HG03354 (cell line): ENCODE measurements around the gene IFT57.
"Not testable (repeated sequence)": the region's sequence is repeated elsewhere in the genome, so short reads cannot be mapped to it uniquely, and the experiment has no call there.

ENCODE experiments used
- ATAC-seq: cut with Tn5 transposase; IDR thresholded peaks from one replicate; pipeline ENCODE4 v1.9.1; 2021; ENCODE audit warnings: mild to moderate bottlenecking; ENCODE audit not compliant: unreplicated experiment, poor library complexity, severe bottlenecking

Gene IFT57, protein sequence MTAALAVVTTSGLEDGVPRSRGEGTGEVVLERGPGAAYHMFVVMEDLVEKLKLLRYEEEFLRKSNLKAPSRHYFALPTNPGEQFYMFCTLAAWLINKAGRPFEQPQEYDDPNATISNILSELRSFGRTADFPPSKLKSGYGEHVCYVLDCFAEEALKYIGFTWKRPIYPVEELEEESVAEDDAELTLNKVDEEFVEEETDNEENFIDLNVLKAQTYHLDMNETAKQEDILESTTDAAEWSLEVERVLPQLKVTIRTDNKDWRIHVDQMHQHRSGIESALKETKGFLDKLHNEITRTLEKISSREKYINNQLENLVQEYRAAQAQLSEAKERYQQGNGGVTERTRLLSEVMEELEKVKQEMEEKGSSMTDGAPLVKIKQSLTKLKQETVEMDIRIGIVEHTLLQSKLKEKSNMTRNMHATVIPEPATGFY

DNA sequence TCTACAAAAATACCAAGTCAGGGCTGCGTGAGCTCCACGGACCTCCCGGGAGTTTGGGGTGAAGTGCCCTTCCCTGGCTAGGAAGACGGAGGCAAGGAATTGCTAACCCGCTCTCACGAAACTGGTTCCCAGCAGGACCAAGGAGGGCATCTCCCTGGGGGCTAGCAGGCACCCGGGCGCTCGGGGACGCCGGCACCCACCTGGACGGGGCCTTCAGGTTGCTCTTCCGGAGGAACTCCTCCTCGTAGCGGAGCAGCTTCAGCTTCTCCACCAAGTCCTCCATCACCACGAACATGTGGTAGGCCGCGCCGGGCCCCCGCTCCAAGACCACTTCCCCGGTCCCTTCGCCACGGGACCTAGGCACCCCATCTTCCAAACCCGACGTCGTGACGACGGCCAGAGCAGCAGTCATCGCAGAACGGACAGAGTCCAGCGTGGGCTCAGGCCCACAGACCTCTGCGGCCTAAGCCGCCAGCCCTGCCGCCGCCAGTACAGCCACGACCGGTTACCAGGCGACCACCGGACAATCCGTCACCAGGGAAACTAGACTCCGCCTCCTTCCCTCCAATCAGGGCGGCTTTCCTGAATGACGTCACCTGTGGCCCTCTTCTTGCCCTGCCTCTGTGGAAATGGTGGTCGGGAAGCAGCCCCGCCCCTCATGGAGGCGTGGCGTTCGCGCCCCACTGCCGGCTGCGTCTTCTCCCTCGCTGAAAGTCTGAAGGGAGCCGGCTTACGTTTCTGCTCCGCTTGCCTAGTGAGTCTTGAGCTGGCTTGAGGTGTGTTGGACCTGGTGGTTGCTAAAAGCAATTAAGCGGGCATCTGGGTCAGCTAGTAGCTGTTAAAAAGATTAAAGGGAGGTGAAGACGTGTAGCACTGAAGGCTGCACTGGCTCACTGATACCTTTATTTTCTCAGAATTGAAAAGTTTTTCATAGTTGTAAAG lies at the start of gene IFT57:
Gene IFT57, minus strand, starts transcription at position 514 of the 942 bp plus-strand sequence. Its CDS starts 102 bp downstream, at position 412.
- peak; percentile 91 for ATAC-seq

DNA sequence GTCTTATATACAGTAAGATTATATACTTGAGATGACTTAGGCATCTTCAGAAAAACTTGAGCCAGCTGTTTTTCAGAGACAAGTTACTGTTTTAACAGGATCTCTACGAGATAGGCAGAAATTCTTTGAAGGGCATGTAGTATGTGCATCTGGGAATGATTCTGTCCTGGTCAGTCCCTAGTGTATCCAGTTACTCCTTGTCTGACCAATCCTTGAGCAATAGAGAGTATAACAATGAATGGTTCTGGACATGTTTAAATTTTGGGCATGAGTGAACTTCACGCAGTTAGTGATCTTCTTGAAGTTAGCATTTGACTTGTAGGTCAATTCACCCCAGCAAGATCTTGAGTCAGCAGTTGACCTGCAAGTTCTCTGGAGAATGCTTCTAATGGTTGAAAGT lies 49.4 kb upstream of the IFT57 start:
- ATAC-seq = no peak

DNA sequence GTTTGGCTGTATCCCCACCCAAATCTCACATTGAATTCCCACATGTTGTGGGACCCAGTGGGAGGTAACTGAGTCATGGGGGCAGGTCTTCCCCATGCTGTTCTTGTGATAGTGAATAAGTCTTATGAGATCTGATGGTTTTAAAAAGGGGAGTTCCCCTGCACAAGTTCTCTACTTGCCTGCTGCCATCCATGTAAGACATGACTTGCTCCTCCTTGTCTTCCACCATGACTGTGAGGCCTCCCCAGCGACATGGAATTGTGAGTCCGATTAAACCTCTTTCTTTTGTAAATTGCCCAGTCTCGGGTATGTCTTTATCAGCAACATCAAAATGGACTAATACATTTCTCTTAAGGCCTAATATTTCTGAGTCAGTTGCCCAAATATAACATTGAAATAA lies 46.0 kb upstream of the IFT57 start:
- ATAC-seq = not testable (repeated sequence)

- ATAC-seq = peak; percentile 76
Measured at GRCh38 chr3:108264534-108265298, 42.5 kb upstream of the IFT57 start.

DNA sequence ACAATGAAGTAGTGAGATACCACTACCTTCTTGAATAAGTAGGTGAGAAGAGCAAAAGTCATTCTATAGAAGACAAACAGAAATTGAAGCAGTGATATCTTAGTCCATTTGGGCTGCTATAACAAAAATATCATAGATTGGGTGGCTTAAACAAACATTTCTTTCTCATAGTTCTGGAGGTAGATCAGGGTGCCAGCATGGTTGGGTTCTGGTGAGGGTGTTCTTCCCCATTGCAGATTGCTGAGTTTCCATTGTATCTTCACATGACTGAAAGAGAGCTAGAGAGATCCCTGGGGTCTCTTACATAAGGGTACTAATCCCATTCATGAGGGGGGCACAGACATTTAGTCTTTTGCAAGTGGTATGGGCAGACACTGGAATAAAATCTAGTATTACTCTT lies 32.9 kb upstream of the IFT57 start:
- ATAC-seq = no peak

DNA sequence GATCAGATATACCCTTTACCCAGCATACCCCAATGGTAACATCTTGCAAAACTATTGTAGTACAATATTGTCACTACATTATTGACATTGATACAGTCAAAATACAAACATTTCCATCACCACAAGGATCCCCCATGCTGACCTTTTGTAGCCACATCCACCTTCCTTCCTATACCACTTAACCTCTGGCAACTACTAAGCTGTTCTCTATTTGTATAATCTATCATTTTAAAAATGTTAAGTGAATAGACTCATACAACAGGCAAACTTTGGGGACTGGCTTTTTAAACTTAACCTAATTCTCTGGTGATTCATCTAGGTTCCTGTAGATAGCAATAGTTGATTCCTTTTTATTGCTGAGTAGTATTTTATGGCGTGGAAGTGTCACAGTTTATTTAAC lies 29.6 kb upstream of the IFT57 start:
- ATAC-seq = no peak

DNA sequence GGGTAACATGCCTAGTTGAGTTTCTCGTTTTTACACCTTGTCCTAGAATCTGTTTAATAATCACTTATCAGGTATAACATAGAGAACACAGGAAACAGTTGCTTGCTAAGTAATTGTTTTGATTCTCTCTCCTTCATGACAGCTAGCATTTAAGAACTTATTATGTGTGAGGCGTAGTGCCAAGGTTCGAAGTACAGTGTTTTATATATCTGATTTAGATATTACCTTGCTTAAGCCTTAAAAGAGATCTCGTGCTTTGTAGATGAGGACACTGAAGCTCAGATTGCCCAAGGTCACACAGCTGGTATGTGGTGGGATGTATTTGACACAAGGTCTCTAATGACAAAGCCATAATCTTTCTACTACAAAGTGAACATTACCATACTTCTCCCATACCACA lies 29.0 kb upstream of the IFT57 start:
- ATAC-seq = no peak

DNA sequence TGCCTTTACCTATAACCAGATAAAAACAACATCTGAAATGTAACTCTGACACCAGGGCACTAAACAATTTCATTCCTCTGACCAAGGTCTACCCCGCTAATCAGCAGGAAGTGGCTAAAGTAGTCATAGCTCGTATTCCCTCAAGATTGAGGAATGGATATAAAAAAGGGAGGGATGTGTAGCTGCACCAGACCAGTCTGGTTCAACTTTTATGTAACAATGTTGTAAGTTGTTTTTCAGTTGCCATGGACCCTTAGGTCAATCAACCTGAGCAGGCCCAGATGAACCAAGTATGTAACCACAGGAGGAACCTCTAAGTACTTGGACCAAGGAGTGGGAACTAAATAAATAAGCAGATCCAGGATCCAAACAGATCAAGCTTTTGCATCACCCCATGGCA lies 28.4 kb upstream of the IFT57 start:
- ATAC-seq = no peak

DNA sequence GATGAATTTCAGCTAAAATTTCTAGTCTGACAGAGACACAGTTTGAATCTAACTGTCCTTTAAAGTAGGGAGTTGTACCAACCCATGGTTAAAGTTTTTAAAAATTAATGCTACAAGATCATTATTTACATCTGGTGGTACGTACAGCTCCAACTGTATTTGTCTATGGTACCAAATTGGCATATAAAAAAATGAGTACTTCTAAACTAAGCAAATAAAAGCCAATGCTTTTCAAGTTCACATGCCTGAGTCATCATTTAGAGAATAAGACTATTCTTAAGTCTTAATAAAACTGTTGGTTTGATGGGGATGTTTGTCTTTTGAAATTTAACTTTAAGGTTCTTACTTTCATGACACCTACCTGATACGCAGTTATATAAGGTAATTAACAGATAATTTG lies 21.0 kb upstream of the IFT57 start:
- ATAC-seq = no peak

DNA sequence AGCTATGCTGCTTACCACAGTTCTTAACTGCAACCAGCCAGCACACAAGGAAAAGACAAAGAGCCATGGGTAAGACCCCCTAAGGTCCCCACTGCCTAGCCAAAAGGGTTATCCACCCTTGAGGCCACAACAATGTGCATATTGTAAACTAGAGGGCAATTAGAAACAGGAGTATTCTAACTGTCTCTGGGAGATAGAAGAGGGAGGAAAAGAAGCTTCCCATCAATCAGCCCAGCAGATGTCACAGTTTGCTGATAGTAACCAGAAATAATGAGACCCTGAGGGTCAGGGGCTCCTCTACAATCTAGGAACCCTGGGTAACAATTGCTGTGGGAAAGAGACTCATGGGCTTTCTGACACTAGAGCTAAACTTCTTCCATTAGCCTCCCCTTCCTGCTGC lies 20.6 kb upstream of the IFT57 start:
- no peak for ATAC-seq

GRCh38 chr3:108241721-108242120 lies 19.5 kb upstream of the IFT57 start:
- no peak for ATAC-seq

GRCh38 chr3:108241146-108241545 lies 18.9 kb upstream of the IFT57 start:
- no peak for ATAC-seq

DNA sequence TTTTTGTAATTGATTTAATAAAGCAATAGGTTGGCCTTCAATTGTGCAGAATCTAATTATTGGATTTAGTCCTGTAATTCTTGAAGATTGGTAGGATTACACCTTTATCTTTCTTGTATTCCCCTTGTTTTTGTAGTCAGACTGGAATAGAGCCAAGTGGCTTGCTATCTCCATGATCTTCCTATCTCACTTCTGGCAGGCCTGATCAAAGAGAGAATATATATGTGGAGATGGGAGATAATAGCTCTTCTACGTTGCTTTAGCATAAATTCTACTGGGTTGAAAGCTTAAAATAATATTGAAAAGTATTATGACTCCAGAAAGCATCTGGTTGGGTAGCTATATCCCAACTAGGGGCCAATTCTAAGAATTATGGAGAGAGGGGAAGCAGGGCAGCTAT lies 16.9 kb upstream of the IFT57 start:
- ATAC-seq = no peak

DNA sequence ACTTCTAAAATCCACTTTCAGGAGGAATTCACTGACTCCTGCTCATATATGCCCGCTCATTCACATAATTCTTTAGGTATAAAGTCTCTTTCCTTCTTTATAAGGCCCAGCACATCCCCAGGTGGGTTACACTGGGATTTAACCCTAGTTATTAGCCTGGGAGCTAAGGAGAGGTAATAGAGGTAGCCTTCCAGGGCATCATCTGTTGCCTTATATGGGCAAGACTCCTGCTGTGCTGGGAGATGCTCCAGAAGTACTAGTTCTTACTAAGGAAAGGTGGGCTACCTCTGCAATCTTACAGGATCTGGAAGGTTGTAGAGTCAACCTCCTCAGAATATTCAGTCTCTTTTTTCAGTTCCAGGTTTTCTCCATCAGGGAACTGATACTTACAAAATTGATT lies 13.1 kb upstream of the IFT57 start:
- ATAC-seq = no peak

GRCh38 chr3:108234387-108234957 lies 12.2 kb upstream of the IFT57 start:
- ATAC-seq = no peak

DNA sequence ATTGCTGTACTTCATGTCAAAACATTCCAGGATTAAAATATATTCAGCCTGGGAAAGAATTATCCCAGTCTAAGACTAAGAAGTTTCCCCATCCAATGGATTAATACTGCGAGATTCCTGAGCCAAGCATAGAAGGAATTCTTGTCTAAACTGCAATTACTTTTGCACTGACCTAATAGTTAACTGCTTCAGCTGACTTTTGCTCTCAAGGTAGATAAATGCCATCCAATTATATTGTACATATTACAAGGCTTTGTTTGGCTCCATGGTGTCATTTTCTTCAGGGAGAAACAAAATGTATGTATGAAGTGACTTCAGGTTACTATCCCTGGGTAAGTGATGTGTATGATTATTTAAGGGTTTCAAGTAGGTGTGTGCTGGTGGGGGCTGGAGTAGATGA lies 6.1 kb upstream of the IFT57 start:
- no peak for ATAC-seq

DNA sequence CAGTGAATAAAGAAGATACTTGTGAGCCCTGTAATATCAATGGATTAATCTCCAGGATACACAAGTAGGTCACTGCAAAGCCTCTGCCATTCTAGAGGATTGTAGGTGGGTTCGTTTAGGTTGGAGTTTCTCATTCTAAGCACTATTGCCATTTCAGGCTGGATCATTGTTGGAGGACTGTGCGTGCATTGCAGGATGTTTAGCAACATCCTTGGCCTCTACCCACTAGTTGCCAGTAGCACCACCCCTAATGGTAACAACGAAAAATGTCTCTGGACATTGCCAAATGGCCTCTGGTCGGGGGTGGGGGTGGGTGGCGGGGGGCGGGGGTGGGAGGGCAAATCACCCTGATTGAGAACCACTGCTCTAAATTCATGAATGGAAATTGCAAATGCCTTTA lies 4.9 kb upstream of the IFT57 start:
- no peak for ATAC-seq

- no peak for ATAC-seq
Measured at GRCh38 chr3:108225221-108225620, 3.0 kb upstream of the IFT57 start.

DNA sequence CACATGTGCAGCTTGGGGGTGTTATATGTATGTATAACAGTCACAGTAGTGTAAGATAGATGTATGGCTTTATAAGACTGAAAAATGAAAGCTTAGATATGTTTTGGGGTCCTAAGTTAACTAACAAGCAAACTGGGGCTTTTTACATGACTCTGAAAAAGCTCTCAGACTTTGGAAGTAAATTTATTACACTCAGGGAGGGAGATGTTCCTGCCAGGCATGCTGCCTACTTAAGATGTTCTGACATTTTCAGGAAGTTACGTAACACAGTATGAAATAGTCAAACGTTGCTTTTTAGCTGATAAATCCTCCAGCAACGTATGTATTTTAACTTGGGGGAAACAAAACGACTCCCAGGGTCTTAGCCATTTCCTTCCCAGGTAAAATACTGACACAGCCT lies 1.7 kb upstream of the IFT57 start:
- no peak for ATAC-seq
